DND-41 (cell line): ENCODE results near the gene ZNF12.

Experiments used
- ATAC-seq: fragments of 200-7000 bp; cut with Tn5 transposase; 3 replicates; pipeline ENCODE4 v1.9.1; 2021; ENCODE audit warnings: low read depth; ENCODE audit not compliant: insufficient read depth
- DNase-seq: peaks from one replicate; pipeline ENCODE4 v3.0.0-alpha.2; 2020
- H2AFZ ChIP-seq: 2 replicates; pipeline ENCODE4 v1.6.0; 2012; ENCODE audit warnings: low read depth, low read length
- H3K27ac ChIP-seq: 2 replicates; pipeline ENCODE4 v1.5.1; 2012; ENCODE audit warnings: low read length, inconsistent platforms
- H3K27me3 ChIP-seq: fragments of 200-600 bp; sonication (generic); 2 replicates; pipeline ENCODE4 v1.6.0; 2012; ENCODE audit warnings: low read length, mild to moderate bottlenecking, inconsistent platforms; ENCODE audit not compliant: insufficient read depth, poor library complexity
- H3K36me3 ChIP-seq: 2 replicates; pipeline ENCODE4 v1.5.1; 2012; ENCODE audit warnings: low read length, inconsistent platforms; ENCODE audit not compliant: insufficient read depth
- H3K4me1 ChIP-seq: 2 replicates; pipeline ENCODE4 v1.5.1; 2012; ENCODE audit warnings: mild to moderate bottlenecking, low read length; ENCODE audit not compliant: insufficient read depth
- H3K4me2 ChIP-seq: 2 replicates; pipeline ENCODE4 v1.6.0; 2012; ENCODE audit warnings: mild to moderate bottlenecking, moderate library complexity, low read length, inconsistent platforms; ENCODE audit not compliant: insufficient read depth
- H3K4me3 ChIP-seq, 2 experiments: fragments of 200-600 bp in 1 of 2; shearing (Covaris generic) in 1 of 2; 2 replicates each; pipeline ENCODE4 v1.5.1; 2012 to 2016; ENCODE audit warnings: inconsistent platforms in 2 of 2, low read length in 2 of 2, mild to moderate bottlenecking in 2 of 2, low read depth in 1 of 2, moderate library complexity in 1 of 2
- H3K79me2 ChIP-seq: 2 replicates; pipeline ENCODE4 v1.6.0; 2012; ENCODE audit warnings: low read length, inconsistent platforms; ENCODE audit not compliant: insufficient read depth
- H3K9ac ChIP-seq: 2 replicates; pipeline ENCODE4 v1.6.0; 2012; ENCODE audit warnings: low read depth, mild to moderate bottlenecking, inconsistent platforms, low read length, moderate library complexity
- H3K9me3 ChIP-seq: 2 replicates; pipeline ENCODE4 v1.5.1; 2012; ENCODE audit warnings: low read length, moderate library complexity, mild to moderate bottlenecking, inconsistent platforms; ENCODE audit not compliant: insufficient read depth, severe bottlenecking
- H4K20me1 ChIP-seq: 2 replicates; pipeline ENCODE4 v1.6.0; 2012; ENCODE audit warnings: low read length; ENCODE audit not compliant: insufficient read depth
- CTCF ChIP-seq: IDR thresholded peaks from 2 replicates; pipeline ENCODE4 v1.5.1; 2012; ENCODE audit warnings: borderline replicate concordance, low read length, moderate library complexity, mild to moderate bottlenecking; ENCODE audit not compliant: poor library complexity, severe bottlenecking; ENCODE audit errors: extremely low read depth
- EZH2 ChIP-seq: IDR thresholded peaks from 3 replicates; pipeline ENCODE4 v1.6.1; 2012; ENCODE audit warnings: borderline replicate concordance, low read depth, mild to moderate bottlenecking, moderate library complexity, low read length, inconsistent platforms; ENCODE audit not compliant: severe bottlenecking

ZNF12 gene

GRCh38 chr7:6654113-6654841 is 52.5 kb downstream of the ZNF12 start:
- Histone ChIP-seq H3K4me2 (no peak overlapping the region), H3K27me3 (no peaks in the 10 kb centered on the region), H3K4me3 (no peak overlapping the region), H3K79me2 (peaks cover 4% of the 10 kb centered on the region; the same call in 1 of the 2 replicates), H3K27ac (no peak overlapping the region), H3K9ac (no peak overlapping the region), H3K4me1 (no peaks in the 10 kb centered on the region), H3K36me3 (peaks cover 49% of the 10 kb centered on the region), H3K9me3 (peaks cover 7% of the 10 kb centered on the region), H4K20me1 (peaks cover 29% of the 10 kb centered on the region), H2AFZ (no peak overlapping the region)
- TF ChIP-seq EZH2 (no peak), CTCF (no peak)
- DNase-seq = no peak
- ATAC-seq = no peak

GRCh38 chr7:6653071-6654003 is 53.4 kb downstream of the ZNF12 start:
- DNase-seq = no peak
- no peak overlapping the region for H3K4me2 ChIP-seq
- H2AFZ ChIP-seq = no peak overlapping the region
- H3K9me3 ChIP-seq = peaks cover 7% of the 10 kb centered on the region
- H3K27me3 ChIP-seq = no peaks in the 10 kb centered on the region
- no peak for ATAC-seq
- no peak overlapping the region for H3K4me3 ChIP-seq
- TF ChIP-seq CTCF (no peak), EZH2 (no peak)
- no peaks in the 10 kb centered on the region for H3K4me1 ChIP-seq
- H3K9ac ChIP-seq = no peak overlapping the region
- H4K20me1 ChIP-seq = peaks cover 39% of the 10 kb centered on the region
- H3K27ac ChIP-seq = no peak overlapping the region
- H3K36me3 ChIP-seq = peaks cover 58% of the 10 kb centered on the region
- peaks cover 13% of the 10 kb centered on the region for H3K79me2 ChIP-seq

GRCh38 chr7:6652446-6653011 is 54.2 kb downstream of the ZNF12 start:
- H3K4me2 ChIP-seq = no peak overlapping the region
- H3K36me3 ChIP-seq = peaks cover 66% of the 10 kb centered on the region
- no peak for ATAC-seq
- peaks cover 7% of the 10 kb centered on the region for H3K9me3 ChIP-seq
- H3K27me3 ChIP-seq = no peaks in the 10 kb centered on the region
- peaks cover 21% of the 10 kb centered on the region for H3K79me2 ChIP-seq
- H3K9ac ChIP-seq = no peak overlapping the region
- H4K20me1 ChIP-seq = peaks cover 47% of the 10 kb centered on the region
- H3K4me1 ChIP-seq = no peaks in the 10 kb centered on the region
- no peak for TF ChIP-seq CTCF
- no peak for TF ChIP-seq EZH2
- no peak for DNase-seq
- no peak overlapping the region for H3K27ac ChIP-seq
- H2AFZ ChIP-seq = no peak overlapping the region
- no peak overlapping the region for H3K4me3 ChIP-seq
